Glutamatergic neuron (in vitro differentiated cells): ENCODE data around the gene SIPA1L3. TPM values are rescaled to one million over a fixed set of nuclear protein-coding genes. Genes with fewer than 3 reads are reported as not detected.
A peak's percentile ranks its signal among the peaks of the same experiment; 100 is the strongest.

Source experiments
- DNase-seq: peaks from one replicate; pipeline ENCODE4 v3.0.0; 2022
- H3K27ac Mint-ChIP-seq: one replicate; pipeline ENCODE4 v1.8.0; 2020; ENCODE audit warnings: mild to moderate bottlenecking, mixed read lengths, inconsistent platforms; ENCODE audit not compliant: unreplicated experiment
- H3K27me3 Mint-ChIP-seq: one replicate; pipeline ENCODE4 v1.8.0; 2020; ENCODE audit warnings: mild to moderate bottlenecking, moderate library complexity, mixed read lengths, inconsistent platforms; ENCODE audit not compliant: unreplicated experiment
- H3K36me3 Mint-ChIP-seq: one replicate; pipeline ENCODE4 v1.8.0; 2020; ENCODE audit warnings: mild to moderate bottlenecking, mixed read lengths, inconsistent platforms; ENCODE audit not compliant: unreplicated experiment
- H3K4me1 Mint-ChIP-seq: one replicate; pipeline ENCODE4 v1.8.0; 2020; ENCODE audit warnings: mild to moderate bottlenecking, low read depth, mixed read lengths, inconsistent platforms; ENCODE audit not compliant: unreplicated experiment
- H3K4me3 Mint-ChIP-seq: one replicate; pipeline ENCODE4 v1.8.0; 2020; ENCODE audit warnings: mild to moderate bottlenecking, mixed read lengths, inconsistent platforms; ENCODE audit not compliant: unreplicated experiment
- H3K9me3 Mint-ChIP-seq: one replicate; pipeline ENCODE4 v1.8.0; 2020; ENCODE audit warnings: mild to moderate bottlenecking, moderate library complexity, mixed read lengths, inconsistent platforms; ENCODE audit not compliant: unreplicated experiment
- CTCF ChIP-seq: fragments of 200-600 bp; sonication (generic); IDR thresholded peaks from one replicate; pipeline ENCODE4 v1.5.0; 2021; ENCODE audit not compliant: partially characterized antibody, unreplicated experiment
- total RNA-seq: library from RNA; stranded (reverse); fragmentation: NEBNext Ultra II Directional; extraction: Animal tissue kit (Norgen Biotek cat#: 25700); gene quantifications from one replicate; pipeline ENCODE4 v1.2.1, GENCODE V29; 2021; ENCODE audit not compliant: unreplicated experiment

The SIPA1L3 gene
- total RNA-seq, 1 donor from 2014 or later = 97.7 TPM

DNA sequence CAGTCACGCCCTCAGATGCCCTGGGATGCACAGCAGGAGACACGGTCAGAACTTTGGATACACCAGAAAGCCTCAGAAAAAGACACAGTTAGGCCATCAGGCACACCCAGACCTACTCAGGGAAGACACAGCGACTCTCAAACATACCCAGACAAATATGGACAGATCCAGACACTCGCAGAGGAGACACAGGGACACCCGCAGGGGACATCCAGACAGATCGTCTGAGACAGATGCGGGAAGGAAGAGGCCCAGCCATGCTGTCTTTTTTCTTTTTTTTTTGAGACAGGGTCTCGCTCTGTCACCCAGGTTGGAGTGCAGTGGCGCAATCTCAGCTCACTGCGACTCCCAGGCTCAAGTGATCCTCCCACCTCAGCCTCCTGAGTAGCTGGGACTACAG, 312.2 kb downstream of the SIPA1L3 start:
- Mint-ChIP-seq H3K4me1 (peaks cover 8% of the 10 kb centered on the region), H3K36me3 (peaks cover 13% of the 10 kb centered on the region), H3K4me3 (no peak overlapping the region), H3K27me3 (peaks cover 9% of the 10 kb centered on the region), H3K9me3 (peaks cover 8% of the 10 kb centered on the region), H3K27ac (no peak overlapping the region)
- no peak for TF ChIP-seq CTCF
- DNase-seq = no peak

DNA sequence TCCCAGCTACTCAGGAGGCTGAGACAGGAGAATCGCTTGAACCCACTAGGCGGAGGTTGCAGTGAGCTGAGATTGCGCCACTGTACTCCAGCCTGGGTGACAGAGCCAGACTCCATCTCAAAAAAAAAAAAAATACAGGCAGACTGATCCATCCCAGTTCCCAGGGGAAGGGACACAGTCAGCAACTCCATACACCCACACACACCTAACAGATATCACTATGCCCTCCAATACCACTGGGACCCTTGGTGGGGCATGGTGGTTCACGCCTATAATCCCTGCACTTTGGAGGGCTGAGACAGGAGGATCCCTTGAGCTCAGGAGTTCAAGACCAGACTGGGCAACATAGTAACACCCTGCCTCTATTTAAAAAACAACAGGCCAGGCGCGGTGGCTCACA, 314.4 kb downstream of the SIPA1L3 start:
- Mint-ChIP-seq H3K27me3 (peaks cover 12% of the 10 kb centered on the region), H3K4me3 (no peak overlapping the region), H3K27ac (no peak overlapping the region), H3K36me3 (peaks cover 13% of the 10 kb centered on the region), H3K9me3 (peaks cover 10% of the 10 kb centered on the region), H3K4me1 (peaks cover 13% of the 10 kb centered on the region)
- no peak for DNase-seq
- no peak for TF ChIP-seq CTCF

GRCh38 chr19:38221919-38222830, 315.2 kb downstream of the SIPA1L3 start:
- DNase-seq = no peak
- Mint-ChIP-seq H3K4me3 (no peak overlapping the region), H3K27me3 (peaks cover 15% of the 10 kb centered on the region), H3K9me3 (peaks cover 14% of the 10 kb centered on the region), H3K36me3 (peaks cover 13% of the 10 kb centered on the region), H3K4me1 (peaks cover 19% of the 10 kb centered on the region), H3K27ac (no peak overlapping the region)
- TF ChIP-seq CTCF = no peak

GRCh38 chr19:38223119-38223523, 316.1 kb downstream of the SIPA1L3 start:
- Mint-ChIP-seq H3K27me3 (peaks cover 15% of the 10 kb centered on the region), H3K4me3 (peak overlapping the region; percentile 93), H3K4me1 (peaks cover 19% of the 10 kb centered on the region), H3K27ac (peak overlapping the region; percentile 40), H3K36me3 (peaks cover 13% of the 10 kb centered on the region), H3K9me3 (peaks cover 14% of the 10 kb centered on the region)
- TF ChIP-seq CTCF = no peak
- DNase-seq = no peak

DNA sequence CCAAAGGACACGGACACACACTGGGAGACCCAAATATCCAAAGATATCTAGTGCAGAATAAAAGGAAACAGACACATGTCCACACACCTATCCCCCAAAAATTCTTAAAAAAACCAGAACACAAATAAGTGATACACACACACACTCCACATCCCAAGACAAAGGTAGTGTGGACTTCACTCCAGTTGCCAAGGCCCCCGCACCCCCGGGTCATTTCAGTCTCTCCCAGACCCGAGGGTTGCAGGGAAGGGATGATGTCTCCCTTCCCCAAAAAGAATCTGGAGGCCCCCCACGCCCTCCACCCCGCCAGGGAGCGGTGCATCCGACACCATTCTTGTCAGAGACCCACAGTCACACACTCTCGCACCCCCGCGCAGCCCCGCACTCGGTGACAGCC, 316.6 kb downstream of the SIPA1L3 start:
- Mint-ChIP-seq H3K27me3 (peaks cover 13% of the 10 kb centered on the region), H3K4me3 (peak overlapping the region; percentile 93), H3K36me3 (peaks cover 10% of the 10 kb centered on the region), H3K9me3 (peaks cover 12% of the 10 kb centered on the region), H3K27ac (peak overlapping the region; percentile 40), H3K4me1 (peaks cover 19% of the 10 kb centered on the region)
- no peak for DNase-seq
- no peak for TF ChIP-seq CTCF
